ENCODE results near the gene MXD3. TPM values are rescaled to one million over a fixed set of nuclear protein-coding genes. Genes with fewer than 3 reads are reported as not detected.

The MXD3 gene
- total and polyA plus RNA-seq, 2 experiments from 2014 or later = 9.9 to 11.6 TPM

DNA sequence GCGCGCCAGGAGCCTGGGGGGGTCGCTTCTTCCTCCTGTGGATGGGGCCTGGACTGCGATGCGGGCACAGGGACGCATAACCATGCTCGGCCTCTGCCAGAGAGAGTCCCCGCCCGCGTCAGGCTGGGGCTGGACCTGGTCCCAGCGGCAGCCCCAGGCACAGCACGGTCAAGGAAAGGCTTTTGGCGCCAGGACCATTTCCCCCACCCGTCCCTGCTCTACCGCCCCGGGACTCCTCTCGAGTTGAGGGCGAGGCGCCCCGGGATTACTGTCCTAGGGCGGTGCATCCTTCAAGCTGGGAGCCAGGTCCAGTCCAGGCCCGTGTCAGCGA is 341 bp downstream of the MXD3 start (continued):
- TF ChIP-seq, protein P1, sequence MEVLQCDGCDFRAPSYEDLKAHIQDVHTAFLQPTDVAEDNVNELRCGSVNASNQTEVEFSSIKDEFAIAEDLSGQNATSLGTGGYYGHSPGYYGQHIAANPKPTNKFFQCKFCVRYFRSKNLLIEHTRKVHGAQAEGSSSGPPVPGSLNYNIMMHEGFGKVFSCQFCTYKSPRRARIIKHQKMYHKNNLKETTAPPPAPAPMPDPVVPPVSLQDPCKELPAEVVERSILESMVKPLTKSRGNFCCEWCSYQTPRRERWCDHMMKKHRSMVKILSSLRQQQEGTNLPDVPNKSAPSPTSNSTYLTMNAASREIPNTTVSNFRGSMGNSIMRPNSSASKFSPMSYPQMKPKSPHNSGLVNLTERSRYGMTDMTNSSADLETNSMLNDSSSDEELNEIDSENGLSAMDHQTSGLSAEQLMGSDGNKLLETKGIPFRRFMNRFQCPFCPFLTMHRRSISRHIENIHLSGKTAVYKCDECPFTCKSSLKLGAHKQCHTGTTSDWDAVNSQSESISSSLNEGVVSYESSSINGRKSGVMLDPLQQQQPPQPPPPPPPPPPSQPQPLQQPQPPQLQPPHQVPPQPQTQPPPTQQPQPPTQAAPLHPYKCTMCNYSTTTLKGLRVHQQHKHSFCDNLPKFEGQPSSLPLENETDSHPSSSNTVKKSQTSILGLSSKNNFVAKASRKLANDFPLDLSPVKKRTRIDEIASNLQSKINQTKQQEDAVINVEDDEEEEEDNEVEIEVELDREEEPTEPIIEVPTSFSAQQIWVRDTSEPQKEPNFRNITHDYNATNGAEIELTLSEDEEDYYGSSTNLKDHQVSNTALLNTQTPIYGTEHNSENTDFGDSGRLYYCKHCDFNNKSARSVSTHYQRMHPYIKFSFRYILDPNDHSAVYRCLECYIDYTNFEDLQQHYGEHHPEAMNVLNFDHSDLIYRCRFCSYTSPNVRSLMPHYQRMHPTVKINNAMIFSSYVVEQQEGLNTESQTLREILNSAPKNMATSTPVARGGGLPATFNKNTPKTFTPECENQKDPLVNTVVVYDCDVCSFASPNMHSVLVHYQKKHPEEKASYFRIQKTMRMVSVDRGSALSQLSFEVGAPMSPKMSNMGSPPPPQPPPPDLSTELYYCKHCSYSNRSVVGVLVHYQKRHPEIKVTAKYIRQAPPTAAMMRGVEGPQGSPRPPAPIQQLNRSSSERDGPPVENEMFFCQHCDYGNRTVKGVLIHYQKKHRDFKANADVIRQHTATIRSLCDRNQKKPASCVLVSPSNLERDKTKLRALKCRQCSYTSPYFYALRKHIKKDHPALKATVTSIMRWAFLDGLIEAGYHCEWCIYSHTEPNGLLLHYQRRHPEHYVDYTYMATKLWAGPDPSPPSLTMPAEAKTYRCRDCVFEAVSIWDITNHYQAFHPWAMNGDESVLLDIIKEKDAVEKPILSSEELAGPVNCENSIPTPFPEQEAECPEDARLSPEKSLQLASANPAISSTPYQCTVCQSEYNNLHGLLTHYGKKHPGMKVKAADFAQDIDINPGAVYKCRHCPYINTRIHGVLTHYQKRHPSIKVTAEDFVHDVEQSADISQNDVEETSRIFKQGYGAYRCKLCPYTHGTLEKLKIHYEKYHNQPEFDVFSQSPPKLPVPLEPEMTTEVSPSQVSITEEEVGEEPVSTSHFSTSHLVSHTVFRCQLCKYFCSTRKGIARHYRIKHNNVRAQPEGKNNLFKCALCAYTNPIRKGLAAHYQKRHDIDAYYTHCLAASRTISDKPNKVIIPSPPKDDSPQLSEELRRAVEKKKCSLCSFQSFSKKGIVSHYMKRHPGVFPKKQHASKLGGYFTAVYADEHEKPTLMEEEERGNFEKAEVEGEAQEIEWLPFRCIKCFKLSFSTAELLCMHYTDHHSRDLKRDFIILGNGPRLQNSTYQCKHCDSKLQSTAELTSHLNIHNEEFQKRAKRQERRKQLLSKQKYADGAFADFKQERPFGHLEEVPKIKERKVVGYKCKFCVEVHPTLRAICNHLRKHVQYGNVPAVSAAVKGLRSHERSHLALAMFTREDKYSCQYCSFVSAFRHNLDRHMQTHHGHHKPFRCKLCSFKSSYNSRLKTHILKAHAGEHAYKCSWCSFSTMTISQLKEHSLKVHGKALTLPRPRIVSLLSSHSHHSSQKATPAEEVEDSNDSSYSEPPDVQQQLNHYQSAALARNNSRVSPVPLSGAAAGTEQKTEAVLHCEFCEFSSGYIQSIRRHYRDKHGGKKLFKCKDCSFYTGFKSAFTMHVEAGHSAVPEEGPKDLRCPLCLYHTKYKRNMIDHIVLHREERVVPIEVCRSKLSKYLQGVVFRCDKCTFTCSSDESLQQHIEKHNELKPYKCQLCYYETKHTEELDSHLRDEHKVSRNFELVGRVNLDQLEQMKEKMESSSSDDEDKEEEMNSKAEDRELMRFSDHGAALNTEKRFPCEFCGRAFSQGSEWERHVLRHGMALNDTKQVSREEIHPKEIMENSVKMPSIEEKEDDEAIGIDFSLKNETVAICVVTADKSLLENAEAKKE (CRISPR knock-in tag; IDR thresholded peaks at IDR 0.05) = no peak
- TF ChIP-seq JUNB (IDR thresholded peaks at IDR 0.05; ENCODE audit: unreplicated experiment) = no peak
- TF ChIP-seq ZNF114 (CRISPR knock-in tag; IDR thresholded peaks at IDR 0.05) = no peak
- no peak for TF ChIP-seq CREB1 (CRISPR knock-in tag; IDR thresholded peaks at IDR 0.05; ENCODE audit: low read depth)
- TF ChIP-seq POLR2AphosphoS5 (IDR thresholded peaks at IDR 0.05; ENCODE audit: low read depth) = no peak
- no peak for TF ChIP-seq EZH2phosphoT487 (IDR thresholded peaks at IDR 0.05; ENCODE audit: unreplicated experiment)
- TF ChIP-seq NANOG (IDR thresholded peaks at IDR 0.05; ENCODE audit: borderline replicate concordance) = no peak

DNA sequence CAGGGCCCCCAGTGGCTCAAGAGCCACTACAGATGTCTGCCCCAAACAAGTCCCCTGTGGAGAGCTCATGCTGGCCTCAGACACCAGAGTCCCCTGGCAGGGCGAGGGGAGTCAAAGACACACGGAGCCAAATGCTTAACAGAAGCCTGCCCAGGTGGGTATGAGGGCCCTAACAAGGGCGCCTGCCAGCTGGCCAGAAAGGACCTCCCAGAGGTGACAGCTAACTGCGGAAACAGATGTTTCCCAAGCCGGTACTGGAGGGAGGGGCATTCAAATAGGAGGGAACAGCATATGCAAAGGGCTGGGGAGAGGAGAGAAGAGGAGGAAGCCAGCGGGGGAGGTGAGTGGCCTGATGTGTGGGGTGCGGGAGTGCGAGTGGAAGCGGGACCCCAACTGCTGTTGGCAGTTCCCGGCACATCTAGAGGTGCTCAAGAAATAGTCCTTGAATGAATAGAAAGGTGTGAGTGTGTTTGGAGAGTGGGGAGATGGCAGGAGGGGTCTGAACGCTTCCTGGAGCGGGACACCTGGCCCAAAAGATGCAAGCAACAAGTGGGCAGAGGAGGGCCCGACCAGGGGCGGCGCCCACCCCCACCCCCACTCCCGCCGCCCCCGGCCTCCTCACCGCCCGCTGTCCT is 824 bp downstream of the MXD3 start:
- Mint-ChIP-seq H3K4me3 (peak overlapping the region; percentile 75), H3K9me3 (no peaks in the 10 kb centered on the region; the same call in 2 of the 3 replicates), H3K27me3 (ENCODE audit: insufficient read depth, low read depth, poor library complexity) (peaks cover 13% of the 10 kb centered on the region), H3K36me3 (ENCODE audit: low read depth) (peaks cover 13% of the 10 kb centered on the region), H3K27ac (no peak overlapping the region; the same call in 1 of the 2 replicates), H3K4me1 (peaks cover 21% of the 10 kb centered on the region)
- DNase-seq (ENCODE audit: low spot score) (peak; percentile 67), ATAC-seq (peak; percentile 0; the same call in 2 of the 3 replicates)
- Histone ChIP-seq H3F3A (replicated peaks; ENCODE audit: low read depth) (peaks cover 22% of the 10 kb centered on the region), H3K4me1 (ENCODE audit: insufficient read depth) (peaks cover 12% of the 10 kb centered on the region), H3K27ac (ENCODE audit: low read depth) (no peak overlapping the region), H3K36me3 (ENCODE audit: insufficient read depth) (peaks cover 8% of the 10 kb centered on the region), H3K4me3 (peak overlapping the region; percentile 69), H4K20me1 (replicated peaks; ENCODE audit: insufficient read depth) (peaks cover 11% of the 10 kb centered on the region; the same call in 1 of the 2 replicates), H3K27me3 (ENCODE audit: insufficient read depth) (no peaks in the 10 kb centered on the region), H3K9me2 (ENCODE audit: insufficient read depth) (no peaks in the 10 kb centered on the region), H2AFZ (no peak overlapping the region), H3K4me2 (peak overlapping the region; percentile 88), H3K79me2 (replicated peaks; ENCODE audit: insufficient read depth) (no peaks in the 10 kb centered on the region; the same call in 1 of the 2 replicates)
- TF ChIP-seq ZNF114 (CRISPR knock-in tag; IDR thresholded peaks at IDR 0.05) (no peak), ZNF331 (CRISPR knock-in tag; IDR thresholded peaks at IDR 0.05; ENCODE audit: low read depth) (no peak), JUNB (IDR thresholded peaks at IDR 0.05; ENCODE audit: unreplicated experiment) (no peak), POLR2AphosphoS5 (IDR thresholded peaks at IDR 0.05; ENCODE audit: low read depth) (no peak), CREB1 (CRISPR knock-in tag; IDR thresholded peaks at IDR 0.05; ENCODE audit: low read depth) (no peak), STAT1 (IDR thresholded peaks at IDR 0.05; ENCODE audit: unreplicated experiment) (no peak)
- TF ChIP-seq, protein P2, sequence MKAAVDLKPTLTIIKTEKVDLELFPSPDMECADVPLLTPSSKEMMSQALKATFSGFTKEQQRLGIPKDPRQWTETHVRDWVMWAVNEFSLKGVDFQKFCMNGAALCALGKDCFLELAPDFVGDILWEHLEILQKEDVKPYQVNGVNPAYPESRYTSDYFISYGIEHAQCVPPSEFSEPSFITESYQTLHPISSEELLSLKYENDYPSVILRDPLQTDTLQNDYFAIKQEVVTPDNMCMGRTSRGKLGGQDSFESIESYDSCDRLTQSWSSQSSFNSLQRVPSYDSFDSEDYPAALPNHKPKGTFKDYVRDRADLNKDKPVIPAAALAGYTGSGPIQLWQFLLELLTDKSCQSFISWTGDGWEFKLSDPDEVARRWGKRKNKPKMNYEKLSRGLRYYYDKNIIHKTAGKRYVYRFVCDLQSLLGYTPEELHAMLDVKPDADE (IDR thresholded peaks at IDR 0.05) = no peak
- TF ChIP-seq, protein P3, sequence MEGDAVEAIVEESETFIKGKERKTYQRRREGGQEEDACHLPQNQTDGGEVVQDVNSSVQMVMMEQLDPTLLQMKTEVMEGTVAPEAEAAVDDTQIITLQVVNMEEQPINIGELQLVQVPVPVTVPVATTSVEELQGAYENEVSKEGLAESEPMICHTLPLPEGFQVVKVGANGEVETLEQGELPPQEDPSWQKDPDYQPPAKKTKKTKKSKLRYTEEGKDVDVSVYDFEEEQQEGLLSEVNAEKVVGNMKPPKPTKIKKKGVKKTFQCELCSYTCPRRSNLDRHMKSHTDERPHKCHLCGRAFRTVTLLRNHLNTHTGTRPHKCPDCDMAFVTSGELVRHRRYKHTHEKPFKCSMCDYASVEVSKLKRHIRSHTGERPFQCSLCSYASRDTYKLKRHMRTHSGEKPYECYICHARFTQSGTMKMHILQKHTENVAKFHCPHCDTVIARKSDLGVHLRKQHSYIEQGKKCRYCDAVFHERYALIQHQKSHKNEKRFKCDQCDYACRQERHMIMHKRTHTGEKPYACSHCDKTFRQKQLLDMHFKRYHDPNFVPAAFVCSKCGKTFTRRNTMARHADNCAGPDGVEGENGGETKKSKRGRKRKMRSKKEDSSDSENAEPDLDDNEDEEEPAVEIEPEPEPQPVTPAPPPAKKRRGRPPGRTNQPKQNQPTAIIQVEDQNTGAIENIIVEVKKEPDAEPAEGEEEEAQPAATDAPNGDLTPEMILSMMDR (conservative IDR thresholded peaks at IDR 0.05; ENCODE audit: low read depth in 2 of 2) = no peak
- TF ChIP-seq, protein P4, sequence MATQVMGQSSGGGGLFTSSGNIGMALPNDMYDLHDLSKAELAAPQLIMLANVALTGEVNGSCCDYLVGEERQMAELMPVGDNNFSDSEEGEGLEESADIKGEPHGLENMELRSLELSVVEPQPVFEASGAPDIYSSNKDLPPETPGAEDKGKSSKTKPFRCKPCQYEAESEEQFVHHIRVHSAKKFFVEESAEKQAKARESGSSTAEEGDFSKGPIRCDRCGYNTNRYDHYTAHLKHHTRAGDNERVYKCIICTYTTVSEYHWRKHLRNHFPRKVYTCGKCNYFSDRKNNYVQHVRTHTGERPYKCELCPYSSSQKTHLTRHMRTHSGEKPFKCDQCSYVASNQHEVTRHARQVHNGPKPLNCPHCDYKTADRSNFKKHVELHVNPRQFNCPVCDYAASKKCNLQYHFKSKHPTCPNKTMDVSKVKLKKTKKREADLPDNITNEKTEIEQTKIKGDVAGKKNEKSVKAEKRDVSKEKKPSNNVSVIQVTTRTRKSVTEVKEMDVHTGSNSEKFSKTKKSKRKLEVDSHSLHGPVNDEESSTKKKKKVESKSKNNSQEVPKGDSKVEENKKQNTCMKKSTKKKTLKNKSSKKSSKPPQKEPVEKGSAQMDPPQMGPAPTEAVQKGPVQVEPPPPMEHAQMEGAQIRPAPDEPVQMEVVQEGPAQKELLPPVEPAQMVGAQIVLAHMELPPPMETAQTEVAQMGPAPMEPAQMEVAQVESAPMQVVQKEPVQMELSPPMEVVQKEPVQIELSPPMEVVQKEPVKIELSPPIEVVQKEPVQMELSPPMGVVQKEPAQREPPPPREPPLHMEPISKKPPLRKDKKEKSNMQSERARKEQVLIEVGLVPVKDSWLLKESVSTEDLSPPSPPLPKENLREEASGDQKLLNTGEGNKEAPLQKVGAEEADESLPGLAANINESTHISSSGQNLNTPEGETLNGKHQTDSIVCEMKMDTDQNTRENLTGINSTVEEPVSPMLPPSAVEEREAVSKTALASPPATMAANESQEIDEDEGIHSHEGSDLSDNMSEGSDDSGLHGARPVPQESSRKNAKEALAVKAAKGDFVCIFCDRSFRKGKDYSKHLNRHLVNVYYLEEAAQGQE (IDR thresholded peaks at IDR 0.05; ENCODE audit: unreplicated experiment) = no peak

Measured in GM23338 (cell line).